K562 (cell line): ENCODE data around the gene CCN2. TPM values are rescaled to one million over a fixed set of nuclear protein-coding genes. Genes with fewer than 3 reads are reported as not detected.

Experiments used
- ATAC-seq: fragments of 200-7000 bp; cut with Tn5 transposase; 3 replicates; pipeline ENCODE4 v1.9.1; 2020; ENCODE audit warnings: moderate library complexity
- BruUV-seq: library from RNA; stranded (reverse); fragments of 400-500 nt; replicated peaks from 2 replicates; lab custom pipeline; 2021; lab: Mats Ljungman, UMichigan
- CTCF ChIA-PET: fragments of 300-600 bp; formaldehyde crosslinking; extraction: SDS; loops from one replicate; lab custom pipeline; 2021; ENCODE audit warnings: low intra/inter-chr PET ratio; lab: Yijun Ruan, JAX
- POLR2A ChIA-PET: fragments of 300-600, 350-650 bp; sonication (Branson Sonifier 250); formaldehyde crosslinking; extraction: SDS; loops from one replicate; lab custom pipeline; 2021; ENCODE audit warnings: antibody characterized with exemption, inconsistent platforms; lab: Yijun Ruan, JAX
- DNase-seq, 4 experiments: peaks; one replicate each; pipeline versions ENCODE4 v3.0.0 to v3.0.0-alpha.2; 2011 to 2018; ENCODE audit warnings: low spot score in 3 of 4, mixed read lengths in 3 of 4; ENCODE audit errors: extremely low read depth in 1 of 4
- FAIRE-seq: peaks from 2 replicates; lab custom pipeline; 2011; peaks lifted over from hg19 to GRCh38; lab: Jason Lieb, UNC
- H2AFZ ChIP-seq: 2 replicates; pipeline ENCODE4 v1.6.0; 2011; ENCODE audit warnings: low read depth, low read length, control low read depth, inconsistent platforms
- H3K27ac ChIP-seq: fragments of 200-600 bp; 3 replicates; pipeline ENCODE4 v1.8.0; 2011; ENCODE audit warnings: low read depth, mild to moderate bottlenecking, control low read depth, inconsistent platforms, low read length, moderate library complexity, mixed read lengths; ENCODE audit errors: extremely low read depth
- H3K27me3 ChIP-seq, 2 experiments: fragments of 300-600 bp in 1 of 2; 2 replicates in 1 of 2; 3 replicates in 1 of 2; pipeline versions ENCODE4 v1.6.0 to v1.8.0; 2011; ENCODE audit warnings: inconsistent platforms in 2 of 2, low read length in 2 of 2, mild to moderate bottlenecking in 1 of 2, mixed read lengths in 1 of 2, moderate library complexity in 1 of 2; ENCODE audit not compliant: control insufficient read depth in 2 of 2, insufficient read depth in 2 of 2
- H3K36me3 ChIP-seq: fragments of 300-600 bp; 3 replicates; pipeline ENCODE4 v1.8.0; 2011; ENCODE audit warnings: mild to moderate bottlenecking, low read length, inconsistent platforms; ENCODE audit not compliant: control insufficient read depth, insufficient read depth
- H3K4me1 ChIP-seq, 2 experiments: fragments of 200-600 bp in 1 of 2; replicated peaks in 1 of 2; 2 replicates in 1 of 2; 3 replicates in 1 of 2; pipeline versions ENCODE4 v1.5.1 to v1.8.0; 2011; ENCODE audit warnings: inconsistent platforms in 2 of 2, low read length in 2 of 2, mild to moderate bottlenecking in 1 of 2, mixed read lengths in 1 of 2, moderate library complexity in 1 of 2; ENCODE audit not compliant: control insufficient read depth in 2 of 2, insufficient read depth in 2 of 2
- H3K4me2 ChIP-seq: 2 replicates; pipeline ENCODE4 v1.6.1; 2011; ENCODE audit warnings: low read length, control low read depth, inconsistent platforms, mixed read lengths; ENCODE audit not compliant: insufficient read depth
- H3K4me3 ChIP-seq: fragments of 200-600 bp; sonication (generic), shearing (Covaris generic); 2 replicates; pipeline ENCODE4 v1.5.1; 2016; ENCODE audit warnings: control low read depth, inconsistent platforms
- H3K79me2 ChIP-seq: fragments of 200-600 bp; 3 replicates; pipeline ENCODE4 v1.8.0; 2011; ENCODE audit warnings: low read length, inconsistent platforms; ENCODE audit not compliant: control insufficient read depth, insufficient read depth
- H3K9ac ChIP-seq, 2 experiments: 2 replicates each; pipeline versions ENCODE4 v1.6.0 to v1.6.1; 2011; ENCODE audit warnings: low read depth in 2 of 2, low read length in 2 of 2, control low read depth in 1 of 2, inconsistent platforms in 1 of 2, mild to moderate bottlenecking in 1 of 2, mixed read lengths in 1 of 2; ENCODE audit not compliant: insufficient read depth in 1 of 2
- H3K9me1 ChIP-seq: one replicate; pipeline ENCODE4 v1.6.0; 2011; ENCODE audit warnings: inconsistent platforms, mild to moderate bottlenecking, low read length, moderate library complexity; ENCODE audit not compliant: control insufficient read depth, insufficient read depth
- H3K9me3 ChIP-seq: replicated peaks from 2 replicates; pipeline ENCODE4 v1.5.1; 2011; ENCODE audit warnings: low read depth, low read length, inconsistent platforms; ENCODE audit not compliant: control insufficient read depth, insufficient read depth
- H4K20me1 ChIP-seq: replicated peaks from 2 replicates; pipeline ENCODE4 v1.6.1; 2011; ENCODE audit warnings: low read length, inconsistent platforms, mixed read lengths; ENCODE audit not compliant: control insufficient read depth, insufficient read depth
- GATAD2A ChIP-seq: fragments of 450-650 bp; IDR thresholded peaks from 2 replicates; pipeline ENCODE4 v1.6.1; 2017
- WGBS: fragments of 100-300 bp; shearing (Covaris generic); methylation state at CpG from one replicate; pipeline ENCODE4 v1.1.6; 2016; ENCODE audit warnings: low coverage, mixed read lengths; ENCODE audit not compliant: insufficient coverage; ENCODE audit errors: missing lambda C conversion rate; 5-methylcytosine and 5-hydroxymethylcytosine counted together
- in situ Hi-C: fragments of 300-500 bp; cut with MboI; formaldehyde crosslinking; loops from 4 replicates; pipeline ENCODE4 v1.15.0; 2018; ENCODE audit warnings: inconsistent platforms, mixed read lengths
- intact Hi-C: fragments of 100-400 bp; cut with micrococcal nuclease; formaldehyde crosslinking; loops from 2 replicates; pipeline ENCODE4 v1.14.2; 2022
- polyA plus RNA-seq, 8 experiments: library from polyadenylated mRNA; depleted of rRNA in 4 of 8; stranded (reverse) in 5 of 8; unstranded in 3 of 8; fragments of >200 nt; fragmentation: Nextera tagmentation in 2 of 8; fragmentation: Illumina TruSeq in 1 of 8; extraction: Ambion mirVana in 2 of 8; extraction: Trizol in 1 of 8; gene quantifications; 2 replicates each; pipeline versions ENCODE4 v1.2.1 to v1.2.3, GENCODE V29; 2011 to 2014; ENCODE audit warnings: inconsistent platforms in 1 of 8, missing spikeins in 1 of 8
- total RNA-seq, 7 experiments: library from RNA; depleted of rRNA in 6 of 7; stranded (reverse); fragments of >200 nt in 6 of 7; fragmentation: Illumina TruSeq in 2 of 7; extraction: Trizol in 2 of 7; gene quantifications; 2 replicates each; pipeline versions ENCODE4 v1.2.1 to v1.2.3, GENCODE V29; 2011 to 2021; ENCODE audit warnings: low replicate concordance in 1 of 7

The CCN2 gene
- total and polyA plus RNA-seq, 9 of the 15 experiments (the other 6 are each of a cell fraction or from before 2014, with no cell fraction given) = 0.40 TPM; not detected in 8

DNA sequence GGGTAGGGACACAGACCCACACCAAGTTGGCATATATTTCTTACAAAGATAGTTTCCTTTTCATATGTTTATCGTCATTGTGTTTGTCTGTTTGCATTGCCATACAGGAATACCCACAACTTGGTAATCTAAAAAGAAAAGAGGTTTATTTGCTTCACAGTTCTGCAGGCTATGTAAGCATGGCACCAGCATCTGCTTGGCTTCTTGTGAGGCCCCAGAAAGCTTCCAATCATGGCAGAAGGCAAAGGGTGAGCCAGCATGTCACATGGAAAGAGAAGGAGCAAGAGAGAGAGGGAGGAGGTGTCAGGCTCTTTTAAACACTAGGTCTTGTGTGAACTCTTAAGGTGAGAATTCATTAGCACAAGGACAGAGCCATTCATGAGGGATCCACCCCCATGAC, 52.5 kb downstream of the CCN2 start:
- H3K4me3 ChIP-seq = no peak overlapping the region
- intact Hi-C loops (no loop called here), in situ Hi-C loops (no loop called here)
- DNase-seq = no peak
- CTCF ChIA-PET = no interaction called here
- BruUV-seq = no TSS peak
- H3K4me1 ChIP-seq = no peaks in the 10 kb centered on the region
- no peak overlapping the region for H2AFZ ChIP-seq
- H3K9me3 ChIP-seq = no peaks in the 10 kb centered on the region
- WGBS = 0% methylated on average over 1 of the region's 1 CpG
- H3K27me3 ChIP-seq = no peaks in the 10 kb centered on the region
- POLR2A ChIA-PET = no interaction called here
- no peaks in the 10 kb centered on the region for H3K36me3 ChIP-seq
- no peak overlapping the region for H3K27ac ChIP-seq
- H3K79me2 ChIP-seq = no peaks in the 10 kb centered on the region
- H4K20me1 ChIP-seq = no peaks in the 10 kb centered on the region
- no peak overlapping the region for H3K9ac ChIP-seq
- FAIRE-seq = no peak
- no peaks in the 10 kb centered on the region for H3K9me1 ChIP-seq
- no peak for ATAC-seq
- TF ChIP-seq GATAD2A = no peak
- H3K4me2 ChIP-seq = no peak overlapping the region

Other genes with a start within 250 kb of the CCN2 start
- not detected in 2 replicates for gene OR2A4, start 250.0 kb downstream of the CCN2 start, total RNA-seq (2014; rRNA removed)
- not detected in 2 replicates for gene OR2A4, start 250.0 kb downstream of the CCN2 start, total RNA-seq (2014; rRNA removed; fragmentation: Illumina TruSeq; extraction: Trizol)
- gene OR2A4, start 250.0 kb downstream of the CCN2 start, total RNA-seq (2015; rRNA removed; fragmentation: Illumina TruSeq; extraction: Trizol) = not detected in 2 replicates
- not detected in 2 replicates for gene OR2A4, start 250.0 kb downstream of the CCN2 start, total RNA-seq (2021)
- not detected in 2 replicates for gene OR2A4, start 250.0 kb downstream of the CCN2 start, polyA plus RNA-seq (2011; rRNA removed)
- 0.06 TPM in 1 of 2 replicates, not detected in the other for gene OR2A4, start 250.0 kb downstream of the CCN2 start, polyA plus RNA-seq (2014; fragmentation: Illumina TruSeq; extraction: Trizol)
- gene OR2A4, start 250.0 kb downstream of the CCN2 start, polyA plus RNA-seq (2014; fragmentation: Nextera tagmentation; extraction: Ambion mirVana) = under 1 TPM; 0.21 to 0.25 TPM
- gene OR2A4, start 250.0 kb downstream of the CCN2 start, polyA plus RNA-seq (2014; rRNA removed) = not detected in 2 replicates
- gene CTAGE9, start 240.4 kb downstream of the CCN2 start, total RNA-seq (2014; rRNA removed) = not detected in 2 replicates
- not detected in 2 replicates for gene CTAGE9, start 240.4 kb downstream of the CCN2 start, total RNA-seq (2014; rRNA removed; fragmentation: Illumina TruSeq; extraction: Trizol)
- not detected in 2 replicates for gene CTAGE9, start 240.4 kb downstream of the CCN2 start, total RNA-seq (2015; rRNA removed; fragmentation: Illumina TruSeq; extraction: Trizol)
- not detected in 2 replicates for gene CTAGE9, start 240.4 kb downstream of the CCN2 start, total RNA-seq (2021)
- not detected in 2 replicates for gene CTAGE9, start 240.4 kb downstream of the CCN2 start, polyA plus RNA-seq (2011; rRNA removed)
- gene CTAGE9, start 240.4 kb downstream of the CCN2 start, polyA plus RNA-seq (2014; fragmentation: Illumina TruSeq; extraction: Trizol) = not detected in 2 replicates
- not detected for gene CTAGE9, start 240.4 kb downstream of the CCN2 start, polyA plus RNA-seq (2014; fragmentation: Nextera tagmentation; extraction: Ambion mirVana)
- not detected in 2 replicates for gene CTAGE9, start 240.4 kb downstream of the CCN2 start, polyA plus RNA-seq (2014; rRNA removed)
- gene ENPP1, start 143.4 kb downstream of the CCN2 start, total RNA-seq (2014; rRNA removed) = 0.04 and 0.14 TPM in 2 replicates
- 0.07 and 0.10 TPM in 2 replicates for gene ENPP1, start 143.4 kb downstream of the CCN2 start, total RNA-seq (2014; rRNA removed; fragmentation: Illumina TruSeq; extraction: Trizol)
- gene ENPP1, start 143.4 kb downstream of the CCN2 start, total RNA-seq (2015; rRNA removed; fragmentation: Illumina TruSeq; extraction: Trizol) = 0.08 and 0.18 TPM in 2 replicates
- 0.22 and 0.27 TPM in 2 replicates for gene ENPP1, start 143.4 kb downstream of the CCN2 start, total RNA-seq (2021)
- 0.47 and 0.56 TPM in 2 replicates for gene ENPP1, start 143.4 kb downstream of the CCN2 start, polyA plus RNA-seq (2011; rRNA removed)
- gene ENPP1, start 143.4 kb downstream of the CCN2 start, polyA plus RNA-seq (2014; fragmentation: Illumina TruSeq; extraction: Trizol) = 0.06 and 0.11 TPM in 2 replicates
- under 1 TPM; 0.03 TPM for gene ENPP1, start 143.4 kb downstream of the CCN2 start, polyA plus RNA-seq (2014; fragmentation: Nextera tagmentation; extraction: Ambion mirVana)
- 0.05 and 0.17 TPM in 2 replicates for gene ENPP1, start 143.4 kb downstream of the CCN2 start, polyA plus RNA-seq (2014; rRNA removed)